ENCODE results near the gene RAB17.

Gene RAB17

GRCh38 chr2:237539681-237540080 lies 50.9 kb downstream of the RAB17 start:
- DNase-seq (ENCODE audit: low spot score), result no peak

- DNase-seq (ENCODE audit: low spot score), result no peak
Observed at GRCh38 chr2:237538901-237539300, 51.6 kb downstream of the RAB17 start.

- no peak for DNase-seq (ENCODE audit: low spot score)
Observed at GRCh38 chr2:237538001-237538720, 52.4 kb downstream of the RAB17 start.

- no peak for DNase-seq (ENCODE audit: low spot score)
Observed at GRCh38 chr2:237536617-237537016, 53.9 kb downstream of the RAB17 start.

GRCh38 chr2:237536083-237536415 lies 54.5 kb downstream of the RAB17 start:
- no peak for DNase-seq (ENCODE audit: low spot score)

GRCh38 chr2:237535385-237536082 lies 55.0 kb downstream of the RAB17 start:
- DNase-seq (ENCODE audit: low spot score), result no peak

GRCh38 chr2:237534380-237534779 lies 56.2 kb downstream of the RAB17 start:
- DNase-seq (ENCODE audit: low spot score), result no peak

- no peak for DNase-seq (ENCODE audit: low spot score)
Observed at GRCh38 chr2:237533668-237534161, 56.8 kb downstream of the RAB17 start.

GRCh38 chr2:237532160-237532559 lies 58.4 kb downstream of the RAB17 start:
- no peak for DNase-seq (ENCODE audit: low spot score)

- no peak for DNase-seq (ENCODE audit: low spot score)
Observed at GRCh38 chr2:237530472-237531433, 59.8 kb downstream of the RAB17 start.

GRCh38 chr2:237529452-237530402 lies 60.8 kb downstream of the RAB17 start:
- no peak for DNase-seq (ENCODE audit: low spot score)

GRCh38 chr2:237527766-237528165 lies 62.8 kb downstream of the RAB17 start:
- DNase-seq (ENCODE audit: low spot score), result no peak

- no peak for DNase-seq (ENCODE audit: low spot score)
Observed at GRCh38 chr2:237527233-237527632, 63.3 kb downstream of the RAB17 start.

GRCh38 chr2:237525559-237526157 lies 64.9 kb downstream of the RAB17 start:
- no peak for DNase-seq (ENCODE audit: low spot score)

- peak; percentile 82 for DNase-seq (ENCODE audit: low spot score)
Observed at GRCh38 chr2:237524631-237525030, 65.9 kb downstream of the RAB17 start.

Small RNAs within 50 kb of the gene (small RNA-seq; reads per million reads assigned to genes)
- gene RNU6-1140P, result 0 to 1.2 reads per million in 2 experiments
